Fibroblast of the conjunctiva (primary cell): ENCODE measurements around the gene FKRP.
"Not testable (repeated sequence)": the region's sequence is repeated elsewhere in the genome, so short reads cannot be mapped to it uniquely, and the experiment has no call there.

Experiments
- DNase-seq: peaks from one replicate; pipeline ENCODE4 v3.0.0-alpha.2; 2010; ENCODE audit warnings: low read depth

FKRP gene

DNA sequence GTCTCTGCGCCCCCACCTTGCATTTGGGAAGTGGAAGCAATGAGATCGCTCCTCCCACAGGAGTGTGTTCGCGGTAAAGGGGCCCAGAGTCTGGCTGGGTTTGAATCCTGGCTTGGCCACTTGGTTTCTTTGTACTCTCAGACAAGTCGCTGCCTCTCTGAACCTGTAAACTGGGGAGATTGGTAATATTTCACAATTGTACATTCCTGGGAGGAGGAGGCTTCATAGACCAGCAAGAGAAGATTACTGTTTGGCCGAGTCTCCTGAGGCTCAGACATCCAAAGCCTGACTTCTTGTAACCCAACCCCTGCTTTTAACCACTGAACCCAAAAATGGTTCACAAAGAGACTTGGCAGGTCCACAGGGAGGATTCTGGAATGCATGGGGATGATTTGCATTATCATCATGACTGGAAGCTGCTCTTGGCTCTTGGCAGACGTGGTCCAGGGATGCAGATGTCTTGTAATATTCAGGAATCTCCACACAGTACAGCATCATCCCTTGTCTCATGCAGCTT, 14.0 kb downstream of the FKRP start:
- peak; percentile 99 for DNase-seq

DNA sequence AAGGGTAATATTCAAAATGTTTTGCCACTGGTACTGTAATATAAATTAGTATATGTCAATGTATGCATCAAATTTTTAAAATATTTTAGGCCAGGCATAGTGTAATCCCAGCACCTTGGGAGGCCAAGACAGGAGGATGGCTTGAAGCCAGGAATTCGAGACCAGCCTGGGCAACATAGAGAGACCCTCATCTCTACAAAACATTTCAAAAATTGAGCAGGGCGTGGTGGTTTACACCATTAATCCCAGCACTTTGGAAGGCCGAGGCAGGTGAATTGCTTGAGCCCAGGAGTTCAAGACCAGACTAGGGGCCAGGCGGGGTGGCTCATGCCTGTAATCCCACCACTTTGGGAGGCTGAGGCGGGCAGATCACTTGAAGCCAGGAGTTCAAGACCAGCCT, 14.5 kb downstream of the FKRP start:
- DNase-seq = no peak

DNA sequence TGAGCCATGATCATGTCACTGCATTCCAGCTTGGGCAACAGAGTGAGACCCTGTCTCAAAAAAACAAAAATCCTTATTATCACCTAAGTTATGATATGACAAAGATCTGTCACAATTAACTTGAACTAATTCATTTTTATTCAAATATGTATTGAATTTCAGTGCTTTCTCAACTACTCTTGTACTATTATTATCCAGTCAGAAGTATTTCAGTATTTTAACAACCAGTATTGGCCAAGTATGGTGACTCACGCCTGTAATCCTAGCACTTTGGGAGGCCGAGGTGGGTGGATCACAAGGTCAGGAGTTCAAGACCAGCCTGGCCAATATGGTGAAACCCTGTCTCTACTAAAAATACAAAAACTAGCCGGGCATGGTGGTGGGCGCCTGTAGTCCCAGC, 15.0 kb downstream of the FKRP start:
- not testable (repeated sequence) for DNase-seq

DNA sequence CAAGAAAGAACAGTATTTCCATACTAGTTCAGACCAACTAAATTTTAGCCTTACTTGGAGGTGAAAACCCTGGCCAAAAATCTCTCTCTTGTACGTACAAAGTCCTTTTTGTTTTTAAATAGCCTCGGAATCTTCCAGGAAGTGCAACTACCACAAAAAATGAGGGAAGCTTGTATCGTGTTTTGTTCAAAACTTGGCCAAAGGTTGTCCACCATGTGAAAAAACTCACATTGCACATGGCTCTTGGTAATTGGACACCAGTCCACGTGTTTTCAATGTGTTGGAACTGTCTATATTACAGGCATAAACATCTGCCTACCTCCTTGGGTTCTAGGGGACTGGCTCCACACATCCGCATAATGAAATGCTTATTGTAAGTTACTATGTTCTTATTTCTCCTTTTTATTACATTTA, 15.6 kb downstream of the FKRP start:
- peak; percentile 84 for DNase-seq

DNA sequence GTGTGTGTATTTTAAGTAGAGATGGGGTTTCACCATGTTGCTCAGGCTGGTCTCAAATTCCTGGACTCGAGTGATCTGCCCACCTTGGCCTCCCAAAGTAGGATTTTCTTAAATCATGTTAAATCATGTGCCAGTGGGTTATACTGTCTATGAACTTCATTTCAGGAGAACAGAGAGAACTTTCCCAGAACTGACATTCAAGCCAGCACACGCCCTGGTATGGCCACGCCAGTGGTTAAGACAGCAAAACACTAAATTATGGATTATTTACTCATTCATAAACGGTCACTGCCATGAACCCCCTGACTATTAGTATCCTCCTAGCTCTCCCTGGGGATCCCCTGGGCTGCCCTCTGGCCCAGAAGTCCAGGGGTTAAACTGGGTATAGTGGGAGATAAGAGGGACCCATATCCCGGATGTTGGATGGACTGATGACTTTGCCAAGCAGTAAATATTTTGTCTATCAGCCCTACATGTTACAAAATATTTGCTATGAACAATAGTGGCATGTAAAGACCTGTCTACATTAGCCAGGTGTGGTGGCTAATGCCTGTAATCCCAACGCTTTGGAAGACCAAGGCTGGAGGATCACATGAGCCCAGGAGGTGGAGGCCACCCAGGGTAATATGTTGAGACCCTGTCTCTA, 16.5 kb downstream of the FKRP start:
- DNase-seq = no peak

DNA sequence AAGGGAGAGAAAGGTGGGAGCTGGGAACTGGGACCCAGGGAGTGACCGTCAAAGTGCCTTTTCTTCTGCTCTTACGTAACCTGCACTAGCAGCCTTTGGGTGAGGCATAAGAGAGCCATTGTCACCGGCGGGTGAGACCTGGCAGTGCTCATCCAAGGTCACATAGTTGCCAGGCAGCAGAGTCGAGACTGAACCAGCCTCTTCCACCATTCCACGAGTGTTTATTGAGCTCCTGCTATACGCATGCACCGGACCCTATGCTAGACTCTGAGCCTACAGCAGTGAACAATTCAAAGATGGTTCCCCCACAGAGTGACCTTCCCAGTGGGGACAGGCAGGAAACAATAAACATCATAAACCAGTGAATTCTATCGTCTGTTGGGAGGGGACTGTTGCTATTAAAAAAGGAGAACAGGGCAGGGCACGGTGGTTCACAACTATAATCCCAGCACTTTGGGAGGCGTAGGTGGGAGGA, 19.0 kb downstream of the FKRP start:
- no peak for DNase-seq

DNA sequence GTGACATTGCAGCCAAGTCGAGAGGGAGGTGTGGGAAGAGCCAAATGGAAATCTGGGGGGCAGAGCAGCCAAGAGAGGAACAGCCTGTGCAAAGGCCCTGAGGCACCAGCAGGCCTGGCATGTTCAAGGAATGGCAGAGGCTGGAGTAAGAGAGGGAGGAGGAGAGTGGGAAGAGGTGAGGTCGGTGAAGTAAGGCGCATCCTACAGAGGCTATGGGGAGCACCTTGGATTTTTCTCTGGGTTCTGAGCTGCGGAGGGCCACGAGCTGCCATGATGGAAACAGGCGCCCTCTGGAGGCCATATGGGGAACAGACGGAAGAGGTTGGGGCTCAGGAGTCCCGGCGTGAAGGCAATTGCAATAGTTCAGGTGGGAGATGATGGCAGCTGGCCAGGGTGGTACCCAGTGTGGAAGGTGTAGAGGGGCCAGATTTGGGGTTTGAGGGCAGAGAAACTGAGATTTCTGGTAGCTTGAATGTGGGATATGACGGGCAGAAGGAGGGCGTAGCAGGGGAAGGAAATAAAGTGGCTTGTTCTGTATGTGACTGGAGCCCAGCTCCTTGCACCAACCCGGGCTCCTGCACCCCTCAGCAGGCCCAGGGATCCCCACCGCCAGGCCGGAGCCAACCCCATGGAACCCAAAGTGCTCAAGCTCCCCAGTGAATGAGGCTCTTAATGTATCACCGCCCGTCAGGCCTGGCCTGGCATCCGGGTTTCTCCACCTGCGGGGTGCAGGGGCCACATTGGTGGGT, 20.9 kb downstream of the FKRP start:
- DNase-seq = no peak

DNA sequence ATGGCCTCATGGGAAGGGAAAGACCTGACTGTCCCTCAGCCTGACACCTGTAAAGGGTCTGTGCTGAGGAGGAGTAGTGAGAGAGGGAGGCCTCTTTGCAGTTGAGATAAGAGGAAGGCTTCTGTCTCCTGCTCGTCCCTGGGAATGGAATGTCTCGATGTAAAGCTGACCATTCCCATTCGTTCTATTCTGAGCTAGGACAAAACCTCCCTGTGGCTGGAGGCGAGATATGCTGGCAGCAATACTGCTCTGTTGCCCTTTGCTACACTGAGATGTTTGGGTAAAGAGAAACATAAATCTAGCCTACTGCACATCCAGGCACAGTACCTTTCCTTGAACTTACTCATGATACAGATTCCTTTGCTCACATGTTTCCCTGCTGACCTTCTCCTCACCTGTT, 22.9 kb downstream of the FKRP start:
- DNase-seq = not testable (repeated sequence)

DNA sequence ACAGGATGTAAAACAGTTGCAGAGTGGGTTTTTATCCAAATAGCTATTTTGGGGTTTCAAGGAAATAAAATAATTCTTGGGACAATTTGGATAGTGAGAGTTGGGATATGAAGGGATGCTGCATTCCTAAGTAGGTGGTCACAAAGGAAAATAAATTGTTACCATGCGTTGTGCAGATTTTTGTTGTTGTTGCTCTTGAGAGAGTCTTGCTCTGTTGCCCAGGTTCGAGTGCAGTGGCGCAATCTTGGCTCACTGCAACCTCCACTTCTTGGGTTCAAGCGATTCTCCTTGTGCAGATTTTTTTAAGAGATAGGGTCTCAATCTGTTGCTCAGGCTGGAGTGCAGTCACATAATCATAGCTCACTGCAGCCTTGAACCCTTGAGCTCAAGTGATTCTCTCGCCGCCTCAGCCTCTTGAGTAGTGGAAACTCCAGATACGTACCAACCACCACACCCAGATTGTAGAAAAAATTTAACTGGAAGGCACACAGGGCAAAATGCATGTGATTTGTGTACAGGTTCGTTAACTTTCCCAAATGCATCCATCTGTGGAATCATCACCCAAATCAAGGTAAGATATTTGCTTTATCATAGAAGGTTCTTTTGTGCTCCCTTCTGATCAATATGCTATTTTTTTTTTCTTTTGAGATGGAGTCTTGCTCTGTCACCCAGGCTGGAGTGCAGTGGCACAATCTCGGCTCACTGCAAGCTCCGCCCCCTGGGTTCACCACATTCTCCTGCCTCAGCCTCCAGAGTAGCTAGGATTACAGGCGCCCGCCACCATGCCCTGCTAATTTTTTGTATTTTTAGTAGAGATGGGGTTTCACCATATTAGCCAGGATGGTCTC, 26.5 kb downstream of the FKRP start:
- DNase-seq = no peak

DNA sequence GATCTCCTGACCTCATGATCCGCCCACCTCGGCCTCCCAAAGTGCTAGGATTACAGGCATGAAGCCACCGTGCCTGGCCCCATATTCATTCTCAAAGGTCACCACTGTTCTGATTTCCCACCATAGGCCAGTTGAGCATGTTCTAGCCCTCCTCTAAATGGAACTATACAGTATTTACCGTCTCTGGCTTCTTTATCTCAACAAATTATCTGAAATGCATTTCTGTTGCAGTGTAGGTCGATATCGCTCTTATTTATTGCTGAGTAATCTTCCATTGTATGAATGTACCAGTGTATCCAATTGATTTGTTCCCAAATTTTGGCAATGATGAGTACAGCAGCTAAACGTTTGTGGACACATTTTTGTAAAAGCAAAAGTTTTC, 27.2 kb downstream of the FKRP start:
- DNase-seq = no peak

DNA sequence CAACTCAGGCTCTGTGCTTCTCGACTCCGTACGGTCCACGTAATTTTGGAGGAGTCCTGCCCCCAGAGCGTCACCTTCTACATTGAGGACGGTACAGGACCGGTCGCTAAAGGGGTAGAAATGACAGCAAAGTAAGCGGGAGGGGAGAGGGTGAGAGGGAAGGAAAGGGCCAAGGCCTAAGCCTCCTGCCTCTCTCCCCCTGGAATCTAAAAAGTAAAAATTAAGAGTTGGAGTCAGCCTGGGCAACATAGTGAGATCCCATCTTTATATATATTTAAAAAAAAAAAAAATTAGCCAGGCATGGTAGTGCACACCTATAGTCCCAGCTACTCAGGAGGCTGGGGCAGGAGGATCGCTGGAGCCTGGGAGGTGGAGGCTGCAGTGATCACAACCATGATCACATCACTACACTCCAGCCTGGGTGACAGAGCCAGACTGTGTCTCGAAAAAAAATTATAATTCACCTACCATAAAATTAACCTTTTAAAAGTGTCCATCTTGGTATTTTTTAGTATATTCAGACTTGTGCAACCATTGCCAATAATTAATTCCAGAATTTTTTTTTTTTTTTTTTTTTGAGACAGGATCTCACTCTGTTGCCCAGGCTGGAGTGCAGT, 29.9 kb downstream of the FKRP start:
- no peak for DNase-seq

DNA sequence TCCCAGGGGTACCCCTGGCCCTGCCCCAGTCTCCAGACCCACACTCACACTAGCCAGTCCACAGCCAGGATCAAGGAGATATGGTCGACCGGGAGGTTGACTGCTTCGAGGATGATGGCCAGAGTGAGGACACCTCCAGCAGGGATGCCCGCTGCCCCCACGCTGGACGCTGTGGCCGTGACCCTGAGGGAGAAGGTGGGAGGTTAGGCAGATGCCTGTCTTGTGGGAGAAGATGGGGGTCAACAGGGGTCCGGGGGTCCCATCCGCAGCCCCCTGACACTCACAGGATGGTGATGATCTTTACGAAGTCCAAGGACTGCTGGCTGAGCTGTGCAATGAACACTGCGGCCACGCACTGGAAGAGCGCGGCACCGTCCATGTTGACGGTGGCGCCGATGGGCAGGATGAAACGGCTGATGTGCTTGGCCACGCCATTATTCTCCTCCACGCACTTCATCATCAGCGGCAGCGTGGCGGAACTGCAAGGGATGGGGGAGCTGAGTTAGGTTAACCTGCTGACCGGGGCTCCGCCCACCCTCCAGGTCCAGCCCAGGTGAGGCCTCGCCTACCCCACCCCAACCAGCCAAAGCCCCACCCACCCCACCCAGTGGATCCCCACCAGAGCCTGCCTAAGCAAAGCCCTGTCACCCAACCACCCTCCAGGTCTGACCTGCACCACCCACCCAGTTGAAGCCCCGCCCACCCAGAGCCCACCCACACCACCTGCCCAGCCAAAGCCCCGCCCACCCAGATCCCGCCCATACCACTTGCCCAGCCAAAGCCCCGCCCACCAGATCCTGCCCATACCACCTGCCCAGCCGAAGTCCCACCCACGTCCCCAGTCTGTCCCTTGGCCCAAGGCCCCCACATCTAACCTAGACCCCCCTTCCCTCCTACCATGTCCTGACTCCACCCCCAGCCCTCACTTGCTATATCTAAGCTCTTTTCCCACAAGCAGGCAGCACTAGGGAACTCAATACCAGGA, 31.4 kb downstream of the FKRP start:
- no peak for DNase-seq

DNA sequence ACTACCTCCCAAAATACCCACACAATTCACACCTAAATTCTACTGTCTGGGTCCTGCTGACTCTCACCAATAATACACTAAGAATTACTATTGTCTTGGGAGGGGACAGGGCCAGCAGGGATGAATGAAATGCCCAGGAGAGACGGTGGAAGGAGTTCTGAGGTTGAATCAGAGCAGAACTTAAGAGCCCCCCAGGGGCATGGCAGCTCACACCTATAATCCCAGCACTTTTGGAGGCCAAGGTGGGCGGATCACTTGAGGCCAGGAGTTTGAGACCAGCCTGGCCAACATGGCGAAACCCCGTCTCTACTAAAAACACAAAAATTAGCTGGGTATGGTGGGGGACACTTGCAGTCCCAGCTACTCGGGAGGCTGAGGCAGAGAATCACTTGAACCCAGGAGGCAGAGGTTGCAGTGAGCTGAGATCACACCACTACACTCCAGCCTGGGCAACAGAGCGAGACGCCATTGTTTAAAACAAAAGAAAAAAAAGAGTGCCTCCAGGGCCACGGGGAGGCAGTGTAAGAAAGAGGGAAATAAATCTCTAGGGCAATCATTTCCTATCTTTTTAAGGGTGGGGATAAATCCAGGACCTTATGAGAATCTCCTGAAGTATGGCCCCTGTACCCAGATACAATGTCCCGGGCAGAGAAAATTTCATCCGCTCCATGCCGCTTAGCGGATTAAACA, 32.2 kb downstream of the FKRP start:
- DNase-seq = not testable (repeated sequence)

DNA sequence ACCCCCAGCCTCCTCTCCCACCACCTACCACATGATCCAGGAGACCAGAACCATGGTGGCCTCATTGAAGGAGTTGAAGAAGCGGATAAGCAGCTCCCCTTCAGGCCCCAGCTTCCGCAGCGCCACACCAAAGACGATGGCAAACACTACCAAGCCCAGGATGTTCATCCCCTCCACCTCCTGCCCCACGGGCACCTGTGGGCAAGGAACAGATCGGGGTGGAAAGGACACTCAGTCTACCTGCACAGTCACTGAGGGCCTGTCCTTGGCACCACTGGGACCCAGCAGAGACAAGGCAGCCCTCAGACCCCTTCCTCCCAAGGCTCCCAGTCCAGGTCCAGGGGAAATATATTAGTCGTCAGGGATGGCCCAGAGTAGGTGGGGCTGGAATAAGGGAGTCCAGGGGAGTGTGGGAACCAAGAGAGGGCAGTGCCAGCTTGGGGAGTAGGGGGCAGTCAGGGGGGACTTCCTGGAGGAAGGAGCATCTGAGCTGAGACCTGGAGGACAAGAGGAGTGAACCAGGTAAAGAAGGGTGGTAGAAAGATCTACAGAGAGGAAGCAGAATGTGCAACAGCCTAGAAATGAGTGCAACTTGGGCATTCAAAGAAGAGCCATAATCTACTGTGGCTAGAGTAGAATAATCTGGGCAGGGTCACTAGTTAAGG, 36.6 kb downstream of the FKRP start:
- DNase-seq = no peak

DNA sequence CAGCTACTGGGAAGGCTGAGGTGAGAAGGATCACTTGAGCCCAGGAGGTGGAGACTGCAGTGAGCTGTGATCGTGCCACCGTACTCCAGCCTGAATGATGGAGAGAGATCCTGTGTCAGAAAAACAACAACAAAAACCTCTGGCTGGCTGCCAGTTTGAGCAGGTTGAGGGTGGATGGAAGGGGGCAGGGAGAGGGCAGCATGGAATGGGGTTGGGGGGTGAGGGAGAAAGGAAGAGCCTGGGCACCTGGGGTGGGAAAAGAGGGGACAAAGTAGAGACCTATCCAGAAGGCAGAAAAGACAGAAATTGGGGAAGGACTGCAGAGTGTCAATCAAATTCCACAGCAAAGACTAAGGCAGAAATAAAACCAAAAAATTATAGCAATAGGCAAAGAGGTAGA, 37.8 kb downstream of the FKRP start:
- no peak for DNase-seq

DNA sequence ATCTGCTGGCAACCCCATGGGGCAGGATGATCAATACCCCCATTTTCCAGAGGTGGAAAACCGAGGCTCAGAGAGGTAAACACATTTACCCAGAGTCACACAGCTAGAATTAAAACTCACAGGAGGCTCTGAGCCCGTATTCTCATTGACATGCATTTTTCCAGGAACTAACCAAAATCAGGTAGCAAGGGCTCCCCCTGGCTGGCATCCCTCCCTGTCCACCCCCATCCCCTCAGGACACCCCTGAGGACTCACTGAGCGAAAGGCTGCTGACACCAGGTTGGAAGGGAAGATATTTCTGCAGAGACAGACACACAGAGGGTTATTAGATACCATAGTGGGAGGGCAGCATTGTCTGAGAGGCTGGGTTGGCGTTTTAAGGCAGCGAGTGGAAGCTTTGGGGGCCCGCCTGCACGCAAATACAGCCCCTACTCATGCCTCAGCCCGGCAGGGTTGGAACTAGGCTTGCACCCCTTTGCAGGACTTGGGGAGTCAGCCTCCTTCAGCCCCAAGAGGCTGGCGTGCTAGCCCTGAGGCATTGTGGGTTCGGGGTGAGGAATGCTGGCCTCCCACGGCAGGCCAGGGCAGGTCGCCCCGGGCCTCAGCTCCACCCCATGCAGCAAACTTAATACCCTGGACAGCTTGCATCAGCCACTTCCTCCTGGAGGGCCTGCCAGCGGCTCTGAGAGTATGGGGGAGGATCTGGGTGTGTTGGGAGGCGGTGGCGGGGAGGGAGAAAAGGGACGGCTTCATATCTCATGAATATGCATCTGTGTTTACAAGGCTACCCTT, 38.6 kb downstream of the FKRP start:
- peak; percentile 94 for DNase-seq

DNA sequence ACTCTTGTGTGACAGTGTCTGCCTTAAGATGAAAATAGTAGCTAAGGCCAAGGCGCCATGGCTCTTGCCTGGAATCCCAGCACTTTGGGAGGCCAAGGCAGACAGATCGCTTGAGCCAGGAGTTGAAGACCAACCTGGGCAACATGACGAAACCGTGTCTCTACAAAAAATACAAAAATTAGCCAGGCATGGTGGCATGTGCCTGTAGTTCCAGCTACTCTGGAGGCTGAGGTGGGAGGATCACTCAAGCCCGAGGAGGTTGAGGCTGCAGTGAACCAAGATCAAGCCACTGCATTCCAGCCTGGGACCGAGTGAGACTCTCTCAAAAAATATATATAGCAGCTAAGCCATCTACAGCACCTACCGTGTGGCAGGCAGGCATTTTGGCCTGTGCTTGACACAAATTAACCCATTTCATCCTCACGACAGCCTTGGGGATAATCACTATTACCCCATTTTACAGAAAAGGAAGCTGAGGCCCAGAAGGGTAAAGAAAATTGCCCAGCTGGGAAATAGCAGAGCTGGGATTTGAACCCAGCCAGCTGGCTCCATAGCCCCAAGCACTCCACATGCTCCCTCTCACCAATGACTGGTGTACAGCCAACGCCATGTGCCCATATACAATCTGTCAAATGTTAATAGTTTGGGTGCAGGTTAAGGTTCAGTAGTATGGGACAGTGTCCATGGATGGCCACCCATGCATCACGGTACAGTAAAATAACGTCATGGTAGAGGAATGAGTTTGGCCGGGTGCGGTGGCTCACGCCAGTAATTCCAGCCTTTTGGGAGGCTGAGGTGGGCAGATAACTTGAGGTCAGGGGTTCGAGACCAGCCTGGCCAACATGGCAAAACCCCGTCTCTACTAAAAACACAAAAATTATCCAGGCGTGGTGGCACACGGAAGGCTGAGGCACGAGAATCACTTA, 39.5 kb downstream of the FKRP start:
- no peak for DNase-seq

DNA sequence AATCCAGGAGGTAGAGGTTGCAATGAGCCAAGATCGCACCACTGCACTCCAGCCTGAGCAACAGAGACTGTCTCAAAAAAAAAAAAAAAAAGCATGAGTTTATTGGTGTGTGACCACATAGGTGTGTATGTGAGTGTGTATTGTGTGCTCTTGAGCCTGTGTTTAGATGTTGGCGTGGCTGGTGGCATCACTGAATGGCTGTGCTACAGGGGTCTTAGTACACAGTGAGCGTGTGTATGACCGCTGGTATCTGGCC, 40.1 kb downstream of the FKRP start:
- no peak for DNase-seq
